Forelimb muscle (tissue), 1 donor: ENCODE measurements around the gene TAF13. TPM values are rescaled to one million over a fixed set of nuclear protein-coding genes. Genes with fewer than 3 reads are reported as not detected.
"Not testable (repeated sequence)": the region's sequence is repeated elsewhere in the genome, so short reads cannot be mapped to it uniquely, and the experiment has no call there.

ENCODE experiments used
- DNase-seq: peaks from one replicate; pipeline ENCODE4 v3.0.0-alpha.2; 2013; ENCODE audit warnings: low read depth
- polyA plus RNA-seq: library from polyadenylated mRNA; unstranded; fragments of 120-200 nt; gene quantifications from one replicate; pipeline ENCODE4 v1.2.1, GENCODE V29; 2013; ENCODE audit not compliant: insufficient read length

TAF13 gene
- polyA plus RNA-seq, 1 donor, result 37.8 TPM

DNA sequence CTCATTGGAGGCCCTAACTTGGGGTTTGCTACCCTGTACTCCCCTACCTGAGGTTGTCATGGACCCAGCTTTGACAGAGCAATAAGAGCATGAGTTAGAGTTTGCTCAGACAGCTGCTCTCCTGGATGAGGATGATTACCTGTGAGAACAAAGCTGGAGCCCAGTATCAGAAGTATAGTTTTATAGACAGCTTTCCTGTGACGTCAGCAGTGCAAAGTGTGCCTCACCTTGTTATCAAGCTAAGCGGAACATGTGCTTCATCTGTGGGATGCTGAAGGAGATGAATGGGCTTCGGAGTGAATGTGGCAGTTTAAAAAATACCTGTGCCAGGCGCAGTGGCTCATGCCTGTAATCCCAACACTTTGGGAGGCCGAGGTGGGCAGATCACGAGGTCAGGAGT, 28.5 kb downstream of the TAF13 start:
- no peak for DNase-seq

GRCh38 chr1:109046671-109047070, 29.1 kb downstream of the TAF13 start:
- DNase-seq, result no peak

GRCh38 chr1:109045595-109045994, 30.2 kb downstream of the TAF13 start:
- DNase-seq, result no peak

DNA sequence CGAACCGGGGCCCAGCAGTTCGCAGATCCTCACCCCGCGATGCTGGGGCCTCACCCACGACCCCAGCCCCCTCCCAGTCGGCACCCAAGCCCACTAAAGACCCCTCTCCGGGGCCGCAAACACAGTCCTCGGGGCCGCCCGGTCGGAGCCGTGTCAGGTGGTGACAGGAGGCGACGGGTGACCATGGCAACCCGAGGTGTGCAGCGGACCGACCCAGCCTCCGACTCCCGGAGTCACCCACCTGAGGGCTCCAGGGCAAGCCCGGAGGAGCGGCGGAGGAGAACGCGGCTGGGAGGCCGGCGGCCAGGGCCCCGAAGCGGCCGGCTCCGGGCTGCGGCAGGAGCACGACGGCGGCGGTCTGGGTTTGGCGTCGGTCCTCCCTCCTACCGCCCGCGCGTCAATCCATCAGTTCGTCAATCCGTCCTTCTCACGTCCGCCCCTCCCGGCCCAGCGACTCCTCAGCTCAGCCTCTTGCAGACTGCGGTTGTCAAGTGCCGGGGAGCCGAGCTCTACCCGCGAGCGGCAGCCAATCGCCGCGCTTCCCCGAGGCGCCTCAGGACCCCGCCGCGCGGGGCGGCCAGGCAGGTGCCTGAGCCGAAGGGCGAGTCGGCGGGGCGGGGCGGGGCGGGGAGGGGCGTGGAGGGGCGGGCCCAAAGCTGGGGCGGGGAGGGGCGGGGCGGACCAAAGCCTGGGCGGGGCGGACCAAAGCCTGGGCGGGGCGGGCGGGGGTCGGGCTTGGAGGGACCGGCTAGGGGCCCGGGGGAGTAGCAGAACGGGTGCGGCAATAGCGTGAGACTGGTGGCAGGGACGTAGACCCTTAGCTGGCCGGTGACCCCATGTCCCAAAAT, 34.0 kb downstream of the TAF13 start, which contains the start of gene WDR47:
WDR47 (minus strand) TSS at position 482 of the 848 bp plus-strand sequence. CDS start 18,590 bp downstream, outside the sequence.
- DNase-seq, result peak; percentile 81

- DNase-seq, result no peak
Measured at GRCh38 chr1:109040989-109041620, 34.7 kb downstream of the TAF13 start.

DNA sequence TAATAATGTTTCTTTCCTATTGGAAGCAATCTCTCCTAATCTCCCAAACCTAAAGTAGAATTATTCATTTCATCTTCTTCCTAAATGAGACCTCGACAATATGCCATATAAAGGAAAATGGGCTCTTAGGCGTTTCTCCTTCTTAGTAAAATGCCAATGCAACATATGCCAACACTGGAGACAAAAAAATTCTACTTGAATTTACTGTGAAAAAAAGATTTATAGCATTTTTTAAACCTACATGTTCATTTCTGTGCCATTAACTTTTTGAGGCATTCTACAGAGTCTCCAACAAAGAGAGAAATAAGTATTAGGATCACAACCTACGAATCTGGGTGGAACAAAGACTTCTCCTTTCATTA, 35.2 kb downstream of the TAF13 start:
- DNase-seq, result no peak

- DNase-seq, result no peak
Measured at GRCh38 chr1:109034382-109034781, 41.4 kb downstream of the TAF13 start.

GRCh38 chr1:109029493-109029892, 46.3 kb downstream of the TAF13 start:
- not testable (repeated sequence) for DNase-seq

DNA sequence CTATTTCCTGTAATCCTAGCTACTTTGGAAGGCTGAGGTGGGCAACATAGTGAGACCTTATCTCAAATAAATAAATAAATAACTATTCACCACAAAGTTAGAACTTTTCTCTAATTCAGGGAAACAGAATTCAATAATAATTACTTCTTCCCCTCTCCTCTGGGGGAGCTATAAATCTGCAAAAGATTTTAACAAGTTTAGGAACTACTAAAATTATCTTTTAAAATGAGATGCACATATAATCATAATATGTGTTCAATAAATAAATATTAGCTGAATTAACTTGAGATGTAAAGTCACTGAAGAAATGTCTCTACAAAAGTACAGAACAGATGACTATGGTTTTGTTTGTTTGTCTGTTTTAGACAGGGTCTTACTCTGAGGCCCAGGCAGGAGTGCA, 48.0 kb downstream of the TAF13 start:
- no peak for DNase-seq

DNA sequence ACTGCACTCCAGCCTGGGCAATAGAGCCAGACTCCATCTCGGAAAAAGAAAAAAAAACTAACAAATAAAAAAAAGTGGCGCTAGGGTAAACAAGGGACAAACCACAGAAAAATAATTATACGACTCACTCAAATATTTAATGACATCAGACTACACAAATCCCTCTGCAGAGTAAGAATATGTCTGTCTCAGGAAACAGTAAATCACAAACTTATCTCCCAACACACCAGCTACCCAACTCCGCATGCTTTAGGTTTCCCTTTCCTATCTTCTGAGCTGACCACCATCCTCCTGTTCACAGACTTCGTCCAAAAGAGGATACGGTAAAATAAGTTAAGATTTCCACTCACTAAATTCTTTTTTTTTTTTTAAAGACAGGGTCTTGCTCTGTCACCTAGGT, 50.1 kb downstream of the TAF13 start:
- no peak for DNase-seq

GRCh38 chr1:109024646-109025045, 51.2 kb downstream of the TAF13 start:
- DNase-seq, result no peak

DNA sequence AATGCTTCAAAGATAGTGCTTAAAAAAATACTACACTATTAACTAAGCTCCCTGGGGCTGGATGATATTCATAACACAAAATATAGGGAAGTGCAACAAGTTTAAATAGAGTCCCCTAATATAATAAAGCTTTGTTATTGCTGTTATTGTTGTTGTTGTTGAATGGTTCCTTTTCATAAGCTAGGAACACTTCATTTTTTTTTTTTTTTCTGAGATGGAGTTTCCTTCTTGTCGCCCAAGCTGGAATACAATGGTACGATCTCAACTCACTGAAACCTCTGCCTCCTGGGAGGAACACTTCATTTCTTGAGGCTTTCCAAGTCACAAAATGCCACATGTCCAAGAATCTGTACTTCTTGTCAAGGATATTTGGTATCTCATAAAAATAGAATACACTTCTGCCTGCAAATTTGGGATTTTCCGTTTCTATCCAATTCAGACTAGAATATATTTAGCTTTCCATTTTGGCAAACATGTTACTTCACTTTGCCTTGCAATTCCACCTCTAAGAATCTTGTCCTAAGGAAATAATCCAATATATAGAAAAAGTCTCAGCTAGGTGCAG, 55.0 kb downstream of the TAF13 start:
- DNase-seq, result no peak

DNA sequence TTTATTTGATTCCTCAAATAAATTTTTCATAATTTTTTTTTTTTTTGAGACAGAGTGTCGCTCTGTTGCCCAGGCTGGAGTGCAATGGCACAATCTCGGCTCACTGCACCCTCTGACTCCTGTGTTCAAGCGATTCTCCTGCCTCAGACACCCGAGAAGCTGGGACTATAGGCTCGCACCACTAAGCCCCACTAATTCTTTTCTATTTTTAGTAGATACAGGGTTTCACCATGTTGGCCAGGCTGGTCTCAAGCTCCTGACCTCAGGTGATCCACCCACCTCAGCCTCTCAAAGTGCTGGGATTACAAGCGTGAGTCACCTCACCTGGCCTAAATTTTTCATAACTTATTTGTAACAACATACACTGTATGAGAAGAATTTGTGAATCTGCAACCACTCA, 58.1 kb downstream of the TAF13 start:
- not testable (repeated sequence) for DNase-seq

GRCh38 chr1:109017134-109017533, 58.7 kb downstream of the TAF13 start:
- no peak for DNase-seq

Other genes starting within 250 kb of the TAF13 start
- 2.2 TPM for gene AKNAD1, start 218.9 kb downstream of the TAF13 start, polyA plus RNA-seq
- gene GPSM2, start 199.0 kb downstream of the TAF13 start, polyA plus RNA-seq, result 45.9 TPM
- gene CLCC1, start 112.5 kb downstream of the TAF13 start, polyA plus RNA-seq, result 38.7 TPM
- gene WDR47, start 33.9 kb downstream of the TAF13 start, polyA plus RNA-seq, result 13.0 TPM
- 37.6 TPM for gene TMEM167B, start 14.8 kb upstream of the TAF13 start, polyA plus RNA-seq
- gene ELAPOR1, start 38.1 kb upstream of the TAF13 start, polyA plus RNA-seq, result 0.40 TPM
- gene SARS1, start 137.9 kb upstream of the TAF13 start, polyA plus RNA-seq, result 86.3 TPM
- 3.3 TPM for gene CELSR2, start 173.5 kb upstream of the TAF13 start, polyA plus RNA-seq
- 11.9 TPM for gene PSRC1, start 207.1 kb upstream of the TAF13 start, polyA plus RNA-seq
- 1.2 TPM for gene MYBPHL, start 231.0 kb upstream of the TAF13 start, polyA plus RNA-seq